Neural crest cell (in vitro differentiated cells): ENCODE data around the gene ZC3H12A. TPM values are rescaled to one million over a fixed set of nuclear protein-coding genes. Genes with fewer than 3 reads are reported as not detected.
A peak's percentile ranks its signal among the peaks of the same experiment; 100 is the strongest.

Source experiments
- DNase-seq: peaks from one replicate; pipeline ENCODE4 v3.0.0; 2021; ENCODE audit warnings: low read depth, mixed read lengths, low spot score
- H3K27ac Mint-ChIP-seq: one replicate; pipeline ENCODE4 v1.8.0; 2021; ENCODE audit warnings: mild to moderate bottlenecking, mixed read lengths; ENCODE audit not compliant: unreplicated experiment
- H3K27me3 Mint-ChIP-seq: 2 replicates; pipeline ENCODE4 v1.8.0; 2021; ENCODE audit warnings: low read depth, mild to moderate bottlenecking, mixed read lengths
- H3K36me3 Mint-ChIP-seq: 2 replicates; pipeline ENCODE4 v1.8.0; 2021; ENCODE audit warnings: low read depth, mild to moderate bottlenecking, mixed read lengths
- H3K4me1 Mint-ChIP-seq: 2 replicates; pipeline ENCODE4 v1.8.0; 2021; ENCODE audit warnings: mixed read lengths
- H3K4me3 Mint-ChIP-seq: one replicate; pipeline ENCODE4 v1.8.0; 2021; ENCODE audit warnings: mild to moderate bottlenecking, mixed read lengths
- H3K9me3 Mint-ChIP-seq: 2 replicates; pipeline ENCODE4 v1.8.0; 2021; ENCODE audit warnings: mixed read lengths
- total RNA-seq: library from RNA; stranded (reverse); gene quantifications from 2 replicates; pipeline ENCODE4 v1.2.1, GENCODE V29; 2021
- TF ChIP-seq, protein P1 (sequence below): fragments of 200-600 bp; sonication (generic); conservative IDR thresholded peaks from 2 replicates; pipeline ENCODE4 v1.5.0; 2021; ENCODE audit warnings: antibody characterized with exemption, mild to moderate bottlenecking

The ZC3H12A gene
- total RNA-seq, 1 donor from 2014 or later, result 3.6 TPM

DNA sequence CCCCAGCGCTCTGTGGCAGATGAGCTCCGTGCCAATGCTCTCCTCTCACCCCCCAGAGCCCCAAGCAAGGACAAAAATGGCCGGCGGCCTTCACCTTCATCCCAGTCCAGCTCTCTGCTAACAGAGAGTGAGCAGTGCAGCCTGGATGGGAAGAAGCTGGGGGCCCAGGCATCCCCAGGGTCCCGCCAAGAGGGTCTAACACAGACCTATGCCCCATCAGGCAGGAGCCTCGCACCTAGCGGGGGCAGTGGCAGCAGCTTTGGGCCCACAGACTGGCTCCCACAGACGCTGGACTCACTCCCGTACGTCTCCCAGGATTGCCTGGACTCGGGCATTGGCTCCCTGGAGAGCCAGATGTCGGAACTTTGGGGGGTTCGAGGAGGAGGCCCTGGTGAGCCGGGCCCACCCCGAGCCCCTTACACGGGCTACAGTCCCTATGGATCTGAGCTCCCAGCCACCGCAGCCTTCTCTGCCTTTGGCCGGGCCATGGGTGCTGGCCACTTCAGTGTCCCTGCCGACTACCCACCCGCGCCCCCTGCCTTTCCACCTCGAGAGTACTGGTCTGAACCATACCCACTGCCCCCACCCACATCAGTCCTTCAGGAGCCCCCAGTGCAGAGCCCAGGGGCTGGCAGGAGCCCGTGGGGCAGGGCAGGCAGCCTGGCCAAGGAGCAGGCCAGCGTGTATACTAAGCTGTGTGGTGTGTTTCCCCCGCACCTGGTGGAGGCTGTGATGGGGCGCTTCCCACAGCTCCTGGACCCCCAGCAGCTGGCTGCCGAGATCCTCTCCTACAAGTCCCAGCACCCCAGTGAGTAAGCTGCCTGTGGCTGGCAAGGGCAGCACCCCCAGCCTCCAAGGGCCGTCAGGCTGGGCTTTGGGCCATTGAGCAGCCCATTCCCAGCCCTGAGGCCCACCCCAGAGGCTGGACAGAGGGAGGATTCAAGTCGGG lies 8.7 kb downstream of the ZC3H12A start:
- Mint-ChIP-seq H3K4me1 (peaks cover under 1% of the 10 kb centered on the region), H3K27ac (no peak overlapping the region), H3K36me3 (no peaks in the 10 kb centered on the region), H3K4me3 (no peak overlapping the region), H3K27me3 (no peaks in the 10 kb centered on the region), H3K9me3 (no peaks in the 10 kb centered on the region)
- TF ChIP-seq, protein P1, sequence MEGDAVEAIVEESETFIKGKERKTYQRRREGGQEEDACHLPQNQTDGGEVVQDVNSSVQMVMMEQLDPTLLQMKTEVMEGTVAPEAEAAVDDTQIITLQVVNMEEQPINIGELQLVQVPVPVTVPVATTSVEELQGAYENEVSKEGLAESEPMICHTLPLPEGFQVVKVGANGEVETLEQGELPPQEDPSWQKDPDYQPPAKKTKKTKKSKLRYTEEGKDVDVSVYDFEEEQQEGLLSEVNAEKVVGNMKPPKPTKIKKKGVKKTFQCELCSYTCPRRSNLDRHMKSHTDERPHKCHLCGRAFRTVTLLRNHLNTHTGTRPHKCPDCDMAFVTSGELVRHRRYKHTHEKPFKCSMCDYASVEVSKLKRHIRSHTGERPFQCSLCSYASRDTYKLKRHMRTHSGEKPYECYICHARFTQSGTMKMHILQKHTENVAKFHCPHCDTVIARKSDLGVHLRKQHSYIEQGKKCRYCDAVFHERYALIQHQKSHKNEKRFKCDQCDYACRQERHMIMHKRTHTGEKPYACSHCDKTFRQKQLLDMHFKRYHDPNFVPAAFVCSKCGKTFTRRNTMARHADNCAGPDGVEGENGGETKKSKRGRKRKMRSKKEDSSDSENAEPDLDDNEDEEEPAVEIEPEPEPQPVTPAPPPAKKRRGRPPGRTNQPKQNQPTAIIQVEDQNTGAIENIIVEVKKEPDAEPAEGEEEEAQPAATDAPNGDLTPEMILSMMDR, result no peak
- DNase-seq, result no peak

DNA sequence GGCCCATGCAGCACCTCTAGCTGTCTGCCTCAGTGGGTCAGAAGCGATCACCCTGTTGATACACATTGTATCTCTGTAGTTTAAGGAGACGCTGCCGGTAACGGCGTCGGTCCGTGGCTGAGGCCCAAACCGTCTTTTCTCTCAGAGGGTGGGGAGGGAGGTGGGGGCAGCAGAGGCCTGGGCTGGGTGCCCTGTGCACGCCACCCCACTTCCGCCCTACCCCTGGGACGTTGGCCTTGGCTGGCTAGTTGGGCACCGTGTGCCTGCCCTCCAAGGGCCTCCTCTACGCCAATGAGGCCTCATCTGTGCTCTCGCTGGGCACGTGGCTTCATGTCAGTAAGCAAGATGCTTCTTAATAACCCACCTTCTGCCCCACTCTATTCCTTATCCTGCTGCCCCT lies 9.4 kb downstream of the ZC3H12A start:
- Mint-ChIP-seq H3K9me3 (no peaks in the 10 kb centered on the region), H3K27ac (peak overlapping the region; percentile 23), H3K27me3 (no peaks in the 10 kb centered on the region), H3K4me1 (no peaks in the 10 kb centered on the region), H3K4me3 (no peak overlapping the region), H3K36me3 (no peaks in the 10 kb centered on the region)
- no peak for DNase-seq
- TF ChIP-seq, protein P1, result no peak

DNA sequence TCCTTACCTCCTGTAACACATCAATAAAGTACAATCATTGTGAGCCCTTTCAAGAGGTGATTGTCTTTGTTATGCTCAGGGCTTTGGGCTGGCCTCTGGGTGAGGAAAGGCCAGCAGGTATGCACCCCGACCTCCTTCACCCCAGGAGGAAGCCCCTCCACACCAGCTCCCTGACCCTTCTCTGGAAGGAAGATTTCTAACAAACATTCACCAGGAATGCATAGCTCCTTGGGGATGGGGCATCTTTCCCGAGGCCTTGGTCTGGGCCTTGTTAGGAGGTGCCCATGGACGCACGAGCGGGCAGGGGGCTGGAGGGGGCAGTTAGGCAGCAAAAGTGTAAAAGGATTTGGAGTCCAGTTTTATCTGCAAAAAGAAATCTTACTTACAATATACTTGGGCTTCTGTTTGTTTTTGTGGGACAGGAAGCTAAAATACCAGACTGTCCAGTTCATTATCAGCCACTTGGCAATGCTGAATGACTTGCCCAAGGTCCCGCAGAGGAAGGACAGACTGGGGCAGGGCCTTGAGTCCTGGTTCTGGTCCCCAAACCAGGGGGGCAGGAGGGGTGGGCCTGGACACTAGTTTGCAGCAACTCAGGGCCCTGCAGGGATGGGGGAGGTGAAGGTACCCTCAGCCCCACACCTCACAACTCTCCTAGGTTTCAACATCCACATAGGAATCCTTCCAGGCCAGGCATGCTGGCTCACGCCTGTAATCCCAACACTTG lies 10.1 kb downstream of the ZC3H12A start:
- TF ChIP-seq, protein P1, result no peak

DNA sequence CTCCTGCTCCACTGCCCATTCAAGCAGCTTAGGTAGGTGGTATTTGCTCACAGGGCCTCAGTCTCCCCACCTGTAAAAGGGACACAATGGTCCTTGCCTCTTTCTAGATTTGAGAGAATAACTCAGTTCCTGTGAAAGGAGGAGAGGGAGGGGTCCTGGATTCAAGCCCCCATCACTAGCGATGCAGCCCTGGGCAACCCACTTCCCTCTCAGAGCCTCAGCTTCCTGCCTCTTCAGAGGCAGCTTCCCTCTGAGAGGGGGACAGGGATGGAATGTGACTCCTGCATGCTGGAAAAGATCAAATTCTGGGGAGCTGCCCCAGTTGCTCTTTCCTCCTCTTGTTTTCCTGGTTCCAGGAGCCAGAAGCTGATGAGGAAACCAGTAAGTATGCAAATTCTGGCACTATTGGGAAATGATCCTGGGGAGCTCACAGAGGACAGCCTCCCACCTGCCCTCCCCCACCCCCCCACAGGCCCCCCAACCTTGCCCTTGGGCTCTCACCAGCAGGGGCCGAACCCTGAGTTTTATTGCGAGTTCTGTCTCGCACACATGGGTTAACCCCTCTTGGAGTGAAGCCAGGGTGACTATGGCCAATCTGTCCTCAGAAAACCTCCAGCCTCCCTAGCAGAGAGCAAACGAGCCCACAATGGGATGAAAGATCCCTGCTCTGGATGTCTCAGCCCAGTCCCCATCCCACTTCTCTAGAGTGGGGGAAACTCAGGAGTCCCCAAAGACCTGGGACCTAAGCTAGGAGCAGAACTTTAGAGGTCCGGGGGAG lies 11.7 kb downstream of the ZC3H12A start:
- Mint-ChIP-seq H3K36me3 (peaks cover 2% of the 10 kb centered on the region), H3K4me1 (no peaks in the 10 kb centered on the region), H3K4me3 (no peak overlapping the region), H3K27me3 (no peaks in the 10 kb centered on the region), H3K27ac (no peak overlapping the region), H3K9me3 (no peaks in the 10 kb centered on the region)
- no peak for DNase-seq
- TF ChIP-seq, protein P1, result no peak

More for the DNA sequence above, 10.1 kb downstream of the ZC3H12A start:
- Mint-ChIP-seq H3K27me3 (no peaks in the 10 kb centered on the region), H3K27ac (no peak overlapping the region), H3K36me3 (no peaks in the 10 kb centered on the region), H3K4me3 (no peak overlapping the region), H3K4me1 (no peaks in the 10 kb centered on the region), H3K9me3 (no peaks in the 10 kb centered on the region)
- DNase-seq, result no peak
